Stomach (tissue), 9 donors: Measurements from ENCODE around the gene DNAH1. TPM values are rescaled to one million over a fixed set of nuclear protein-coding genes. Genes with fewer than 3 reads are reported as not detected.

Experiments
- DNase-seq, 2 donors: peaks; one replicate each; pipeline versions ENCODE4 v3.0.0 to v3.0.0-alpha.2; 2013 to 2019
- H3K27ac ChIP-seq, 5 donors: fragments of 200-600 bp in 4 of 5; sonication (generic) in 4 of 5; one replicate each; pipeline ENCODE4 v1.5.1; 2013 to 2019; ENCODE audit warnings: mild to moderate bottlenecking in 1 of 5, moderate library complexity in 1 of 5
- H3K27me3 ChIP-seq, 3 donors: fragments of 200-600 bp; sonication (generic); one replicate each; pipeline ENCODE4 v1.5.1; 2017 to 2019; ENCODE audit warnings: mixed run types in 1 of 3
- H3K36me3 ChIP-seq, 4 donors: fragments of 200-600 bp; sonication (generic); 1 replicate in 3 of 4; 2 replicates in 1 of 4; pipeline ENCODE4 v1.5.1; 2016 to 2019
- H3K4me1 ChIP-seq, 4 donors: fragments of 200-600 bp; sonication (generic); one replicate each; pipeline ENCODE4 v1.5.1; 2016 to 2019
- H3K4me3 ChIP-seq, 4 donors: fragments of 200-600 bp; sonication (generic) in 3 of 4; one replicate each; pipeline ENCODE4 v1.5.1; 2016 to 2019; ENCODE audit warnings: mild to moderate bottlenecking in 1 of 4
- H3K9me3 ChIP-seq, 4 donors: fragments of 200-600 bp; sonication (generic); one replicate each; pipeline ENCODE4 v1.5.1; 2016 to 2019
- CTCF ChIP-seq, 7 experiments: fragments of 450-650 bp in 4 of 7; fragments of 200-600 bp in 3 of 7; sonication (generic) in 3 of 7; IDR thresholded peaks; one replicate each; pipeline ENCODE4 v1.5.1; 2016 to 2019; ENCODE audit warnings: antibody characterized with exemption in 7 of 7, control low read depth in 2 of 7, mild to moderate bottlenecking in 1 of 7
- EP300 ChIP-seq: sonication (generic); formaldehyde crosslinking; IDR thresholded peaks from one replicate; pipeline ENCODE4 v1.6.1; 2017; ENCODE audit warnings: antibody characterized with exemption
- POLR2A ChIP-seq, 4 donors: fragments of 450-650 bp; IDR thresholded peaks; one replicate each; pipeline ENCODE4 v1.6.1; 2016; ENCODE audit warnings: antibody characterized with exemption in 4 of 4, control low read depth in 2 of 4, mild to moderate bottlenecking in 1 of 4, moderate library complexity in 1 of 4
- POLR2AphosphoS5 ChIP-seq, 3 donors: sonication (generic); formaldehyde crosslinking; IDR thresholded peaks; one replicate each; pipeline ENCODE4 v1.6.1; 2016; ENCODE audit warnings: antibody characterized with exemption in 3 of 3
- WGBS, 5 donors: extraction: QIAGEN DNeasy Blood & Tissue Kit in 3 of 5; methylation state at CpG; one replicate each; pipeline versions ENCODE4 v1.1.5 to v1.1.7; 2013 to 2018; 5-methylcytosine and 5-hydroxymethylcytosine counted together
- intact Hi-C: fragments of 100-400 bp; cut with DNase I; formaldehyde crosslinking; loops from one replicate; pipeline ENCODE4 v1.15.1; 2023; ENCODE audit warnings: low total_unique reads
- polyA plus RNA-seq, 3 donors: library from polyadenylated mRNA; stranded (reverse); fragments of 200-250 nt; gene quantifications; one replicate each; pipeline ENCODE4 v1.2.3, GENCODE V29; 2013
- total RNA-seq, 5 donors: library from RNA; depleted of rRNA; stranded (reverse); fragments of >200 nt; gene quantifications; one replicate each; pipeline versions ENCODE4 v1.1.0 to v1.2.3, GENCODE V29; 2014 to 2016
- donor health status: healthy with polysubstance abuse.
- donor health status: Bipolar disorder and iron deficiency.
- donor health status: healthy.

The DNAH1 gene
- total and polyA plus RNA-seq, 8 donors: 1.9 to 57.6 (median 8.2) TPM

- no peak for DNase-seq
- 62 to 84% (median 79%) methylated on average over 5 to 6 of the region's 6 CpGs for WGBS, 5 donors
Measured at GRCh38 chr3:52399593-52399992, 83.5 kb downstream of the DNAH1 start.

GRCh38 chr3:52400275-52400793 is 84.2 kb downstream of the DNAH1 start:
- 47 to 71% (median 56%) methylated on average over 10 of the region's 10 CpGs for WGBS, 5 donors
- Histone ChIP-seq H3K4me1 (peaks cover 7 to 15% (median 11%) of the 10 kb centered on the region in 4 donors), H3K27ac (peak overlapping the region in 1 of 5 donors; percentile 11), H3K9me3 (no peaks in the 10 kb centered on the region), H3K4me3 (no peak overlapping the region), H3K27me3 (no peaks in the 10 kb centered on the region), H3K36me3 (peaks cover 46 to 71% (median 65%) of the 10 kb centered on the region in 4 donors)
- no peak for TF ChIP-seq CTCF (IDR thresholded peaks at IDR 0.05)
- TF ChIP-seq POLR2AphosphoS5 (IDR thresholded peaks at IDR 0.05): peak in 1 of 3 donors; percentile 24
- DNase-seq: peak in 1 of 2 donors; percentile 61
- intact Hi-C loops: no loop called here

More at GRCh38 chr3:52399593-52399992, 83.5 kb downstream of the DNAH1 start:
- no peak for TF ChIP-seq CTCF (IDR thresholded peaks at IDR 0.05)
- no peak for TF ChIP-seq POLR2AphosphoS5 (IDR thresholded peaks at IDR 0.05)
- no peak for TF ChIP-seq POLR2A (IDR thresholded peaks at IDR 0.05)
- no peak for TF ChIP-seq EP300
- intact Hi-C loops: no loop called here
- Histone ChIP-seq H3K9me3 (no peaks in the 10 kb centered on the region), H3K27ac (no peak overlapping the region), H3K36me3 (peaks cover 39 to 69% (median 61%) of the 10 kb centered on the region in 4 donors), H3K4me3 (no peak overlapping the region), H3K27me3 (no peaks in the 10 kb centered on the region), H3K4me1 (peaks cover 7 to 15% (median 11%) of the 10 kb centered on the region in 4 donors)

GRCh38 chr3:52401021-52401420 is 84.9 kb downstream of the DNAH1 start:
- WGBS, 5 donors: 59 to 88% (median 69%) methylated on average over 1 of the region's 1 CpG; no CpG with 5 or more reads in 1 of the 5 donors
- intact Hi-C loops: no loop called here
- peaks cover 7 to 18% (median 13%) of the 10 kb centered on the region in 4 donors for H3K4me1 ChIP-seq
- DNase-seq: no peak
- peak overlapping the region in 1 of 5 donors; percentile 11 for H3K27ac ChIP-seq
- peaks cover 53 to 78% (median 71%) of the 10 kb centered on the region in 4 donors for H3K36me3 ChIP-seq
- no peaks in the 10 kb centered on the region for H3K9me3 ChIP-seq
- H3K27me3 ChIP-seq: no peaks in the 10 kb centered on the region
- no peak overlapping the region for H3K4me3 ChIP-seq
- no peak for TF ChIP-seq POLR2AphosphoS5 (IDR thresholded peaks at IDR 0.05)
- no peak for TF ChIP-seq POLR2A (IDR thresholded peaks at IDR 0.05)
- no peak for TF ChIP-seq CTCF (IDR thresholded peaks at IDR 0.05)
- TF ChIP-seq EP300: no peak

GRCh38 chr3:52401551-52401950 is 85.4 kb downstream of the DNAH1 start:
- Histone ChIP-seq H3K4me1 (peaks cover 7 to 23% (median 19%) of the 10 kb centered on the region in 4 donors), H3K27me3 (no peaks in the 10 kb centered on the region), H3K4me3 (no peak overlapping the region), H3K9me3 (no peaks in the 10 kb centered on the region), H3K27ac (no peak overlapping the region), H3K36me3 (peaks cover 58 to 80% (median 74%) of the 10 kb centered on the region in 4 donors)
- WGBS, 5 donors: 97 to 100% (median 100%) methylated on average over 1 of the region's 1 CpG
- no peak for DNase-seq
- intact Hi-C loops: no loop called here
- TF ChIP-seq CTCF (IDR thresholded peaks at IDR 0.05) (no peak), POLR2AphosphoS5 (IDR thresholded peaks at IDR 0.05) (no peak), EP300 (no peak), POLR2A (IDR thresholded peaks at IDR 0.05) (no peak)
